ENCODE data around the gene BABAM1. TPM values are rescaled to one million over a fixed set of nuclear protein-coding genes. Genes with fewer than 3 reads are reported as not detected.

The BABAM1 gene
- total RNA-seq, 1 experiment from 2014 or later: 83.9 TPM

- Histone ChIP-seq H3K9me3 (ENCODE audit: low read length) (no peaks in the 10 kb centered on the region), H4K20me1 (ENCODE audit: insufficient read depth, low read depth, low read length) (no peaks in the 10 kb centered on the region), H3K9ac (ENCODE audit: low read length) (no peak overlapping the region), H3K27me3 (ENCODE audit: low read length) (no peaks in the 10 kb centered on the region), H2AFZ (ENCODE audit: low read length) (no peak overlapping the region), H3K4me1 (ENCODE audit: low read length) (no peaks in the 10 kb centered on the region), H3K4me3 (ENCODE audit: low read length) (no peak overlapping the region), H3K36me3 (ENCODE audit: insufficient read depth, low read length) (peaks cover 9% of the 10 kb centered on the region), H3K9me2 (replicated peaks; ENCODE audit: insufficient read depth, low read length) (no peaks in the 10 kb centered on the region), H3K79me2 (ENCODE audit: low read length) (no peaks in the 10 kb centered on the region), H3K4me2 (ENCODE audit: low read depth, low read length, poor library complexity, severe bottlenecking) (no peak overlapping the region), H3K27ac (ENCODE audit: low read length) (no peak overlapping the region)
- no peak for DNase-seq
Observed at GRCh38 chr19:17318966-17319365, 51.7 kb downstream of the BABAM1 start.

GRCh38 chr19:17319473-17320238 is 52.4 kb downstream of the BABAM1 start:
- Histone ChIP-seq H3K4me2 (ENCODE audit: low read depth, low read length, poor library complexity, severe bottlenecking) (no peak overlapping the region), H3K4me1 (ENCODE audit: low read length) (no peaks in the 10 kb centered on the region), H3K36me3 (ENCODE audit: insufficient read depth, low read length) (peaks cover 2% of the 10 kb centered on the region), H4K20me1 (ENCODE audit: insufficient read depth, low read depth, low read length) (no peaks in the 10 kb centered on the region), H3K9ac (ENCODE audit: low read length) (no peak overlapping the region), H3K27me3 (ENCODE audit: low read length) (no peaks in the 10 kb centered on the region), H3K9me2 (replicated peaks; ENCODE audit: insufficient read depth, low read length) (no peaks in the 10 kb centered on the region), H3K79me2 (ENCODE audit: low read length) (no peaks in the 10 kb centered on the region), H3K4me3 (ENCODE audit: low read length) (no peak overlapping the region), H2AFZ (ENCODE audit: low read length) (no peak overlapping the region), H3K9me3 (ENCODE audit: low read length) (no peaks in the 10 kb centered on the region), H3K27ac (ENCODE audit: low read length) (no peak overlapping the region)
- DNase-seq: no peak

GRCh38 chr19:17320435-17320834 is 53.2 kb downstream of the BABAM1 start:
- no peak for DNase-seq

DNA sequence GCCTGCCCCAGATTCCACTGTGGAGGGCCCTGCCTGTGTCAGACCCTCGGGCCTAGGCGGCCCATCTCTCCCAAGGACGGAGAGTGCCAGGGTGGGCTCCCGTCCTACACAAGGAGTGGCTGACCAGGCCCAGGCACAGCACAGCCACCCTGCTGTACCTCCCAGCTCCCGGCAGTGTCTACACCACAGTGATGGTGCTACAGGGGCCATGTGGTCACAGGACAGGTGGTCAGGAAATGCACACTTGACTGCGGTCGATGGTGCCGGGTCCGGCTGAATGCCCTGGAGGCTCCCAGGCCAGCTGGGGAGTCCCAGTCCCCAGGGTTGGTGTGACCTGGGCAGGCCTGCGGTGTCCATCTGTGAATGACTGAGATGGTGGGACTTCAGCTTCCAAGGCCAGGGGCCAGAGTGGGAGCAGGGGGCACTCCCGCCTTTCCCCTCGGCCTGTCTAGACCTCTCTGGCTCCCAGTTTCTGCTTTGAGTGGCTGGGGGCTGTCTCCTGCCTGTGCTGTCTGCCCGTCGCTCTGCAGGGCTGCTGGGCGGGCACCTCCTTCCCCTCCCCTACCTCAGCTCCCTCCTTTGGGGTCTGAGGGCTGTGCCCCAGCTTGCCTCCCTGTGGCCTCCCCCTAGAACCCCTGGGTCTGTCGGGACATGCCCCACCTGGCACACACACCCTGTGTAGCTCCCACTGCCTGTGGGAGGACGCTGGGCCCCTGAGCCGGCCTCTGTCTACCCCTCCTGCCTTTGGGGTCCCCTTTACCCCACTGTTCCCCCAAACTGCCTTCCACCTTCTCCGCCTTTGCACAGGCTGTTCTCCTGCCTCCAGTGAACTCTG is 54.6 kb downstream of the BABAM1 start:
- H3K9ac ChIP-seq (ENCODE audit: low read length): no peak overlapping the region

More at GRCh38 chr19:17320435-17320834, 53.2 kb downstream of the BABAM1 start:
- no peaks in the 10 kb centered on the region for H3K9me3 ChIP-seq (ENCODE audit: low read length)
- H3K36me3 ChIP-seq (ENCODE audit: insufficient read depth, low read length): no peaks in the 10 kb centered on the region; the same call in 1 of the 2 replicates
- no peak overlapping the region for H3K9ac ChIP-seq (ENCODE audit: low read length)
- no peak overlapping the region for H3K4me3 ChIP-seq (ENCODE audit: low read length)
- H3K9me2 ChIP-seq (replicated peaks; ENCODE audit: insufficient read depth, low read length): no peaks in the 10 kb centered on the region
- H3K4me1 ChIP-seq (ENCODE audit: low read length): no peaks in the 10 kb centered on the region
- no peak overlapping the region for H3K4me2 ChIP-seq (ENCODE audit: low read depth, low read length, poor library complexity, severe bottlenecking)
- no peak overlapping the region for H2AFZ ChIP-seq (ENCODE audit: low read length)
- H3K79me2 ChIP-seq (ENCODE audit: low read length): no peaks in the 10 kb centered on the region
- H3K27me3 ChIP-seq (ENCODE audit: low read length): no peaks in the 10 kb centered on the region
- no peaks in the 10 kb centered on the region for H4K20me1 ChIP-seq (ENCODE audit: insufficient read depth, low read depth, low read length)
- no peak overlapping the region for H3K27ac ChIP-seq (ENCODE audit: low read length)

DNA sequence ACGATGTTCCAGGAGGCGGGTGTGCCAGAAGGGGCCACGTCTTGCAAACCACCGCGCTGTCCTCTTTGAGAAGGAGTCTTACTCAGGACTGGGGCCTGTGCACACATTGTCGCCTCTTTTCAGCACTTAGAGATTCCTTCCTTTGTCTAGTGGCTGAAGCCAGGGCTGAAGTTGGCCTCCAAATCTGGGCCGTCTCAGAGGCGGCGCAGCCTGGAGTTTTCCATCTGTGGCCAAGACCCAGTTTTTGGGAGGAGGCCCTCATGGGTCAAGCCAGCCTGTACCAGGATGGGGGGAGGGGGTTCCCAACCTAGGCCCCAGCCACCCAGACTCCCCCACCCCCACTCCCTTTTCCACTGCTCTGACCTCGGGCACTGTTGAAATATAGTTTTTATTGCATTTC is 55.6 kb downstream of the BABAM1 start:
- H3K9me2 ChIP-seq (replicated peaks; ENCODE audit: insufficient read depth, low read length): no peaks in the 10 kb centered on the region
- H3K4me3 ChIP-seq (ENCODE audit: low read length): no peak overlapping the region
- H3K4me1 ChIP-seq (ENCODE audit: low read length): no peaks in the 10 kb centered on the region
- H3K4me2 ChIP-seq (ENCODE audit: low read depth, low read length, poor library complexity, severe bottlenecking): no peak overlapping the region
- no peaks in the 10 kb centered on the region for H3K9me3 ChIP-seq (ENCODE audit: low read length)
- no peak overlapping the region for H3K27ac ChIP-seq (ENCODE audit: low read length)
- H4K20me1 ChIP-seq (ENCODE audit: insufficient read depth, low read depth, low read length): no peaks in the 10 kb centered on the region
- no peak overlapping the region for H2AFZ ChIP-seq (ENCODE audit: low read length)
- H3K27me3 ChIP-seq (ENCODE audit: low read length): no peaks in the 10 kb centered on the region
- H3K9ac ChIP-seq (ENCODE audit: low read length): no peak overlapping the region
- H3K79me2 ChIP-seq (ENCODE audit: low read length): no peaks in the 10 kb centered on the region
- DNase-seq: no peak
- H3K36me3 ChIP-seq (ENCODE audit: insufficient read depth, low read length): no peaks in the 10 kb centered on the region

More for the DNA sequence above, 54.6 kb downstream of the BABAM1 start:
- H3K4me3 ChIP-seq (ENCODE audit: low read length): no peak overlapping the region
- no peak overlapping the region for H3K27ac ChIP-seq (ENCODE audit: low read length)
- H2AFZ ChIP-seq (ENCODE audit: low read length): no peak overlapping the region
- no peaks in the 10 kb centered on the region for H3K79me2 ChIP-seq (ENCODE audit: low read length)
- H3K4me2 ChIP-seq (ENCODE audit: low read depth, low read length, poor library complexity, severe bottlenecking): no peak overlapping the region
- no peaks in the 10 kb centered on the region for H3K4me1 ChIP-seq (ENCODE audit: low read length)
- no peak for DNase-seq
- no peaks in the 10 kb centered on the region for H3K9me2 ChIP-seq (replicated peaks; ENCODE audit: insufficient read depth, low read length)
- no peaks in the 10 kb centered on the region for H4K20me1 ChIP-seq (ENCODE audit: insufficient read depth, low read depth, low read length)
- no peaks in the 10 kb centered on the region for H3K9me3 ChIP-seq (ENCODE audit: low read length)
- no peaks in the 10 kb centered on the region for H3K27me3 ChIP-seq (ENCODE audit: low read length)
- no peaks in the 10 kb centered on the region for H3K36me3 ChIP-seq (ENCODE audit: insufficient read depth, low read length)

DNA sequence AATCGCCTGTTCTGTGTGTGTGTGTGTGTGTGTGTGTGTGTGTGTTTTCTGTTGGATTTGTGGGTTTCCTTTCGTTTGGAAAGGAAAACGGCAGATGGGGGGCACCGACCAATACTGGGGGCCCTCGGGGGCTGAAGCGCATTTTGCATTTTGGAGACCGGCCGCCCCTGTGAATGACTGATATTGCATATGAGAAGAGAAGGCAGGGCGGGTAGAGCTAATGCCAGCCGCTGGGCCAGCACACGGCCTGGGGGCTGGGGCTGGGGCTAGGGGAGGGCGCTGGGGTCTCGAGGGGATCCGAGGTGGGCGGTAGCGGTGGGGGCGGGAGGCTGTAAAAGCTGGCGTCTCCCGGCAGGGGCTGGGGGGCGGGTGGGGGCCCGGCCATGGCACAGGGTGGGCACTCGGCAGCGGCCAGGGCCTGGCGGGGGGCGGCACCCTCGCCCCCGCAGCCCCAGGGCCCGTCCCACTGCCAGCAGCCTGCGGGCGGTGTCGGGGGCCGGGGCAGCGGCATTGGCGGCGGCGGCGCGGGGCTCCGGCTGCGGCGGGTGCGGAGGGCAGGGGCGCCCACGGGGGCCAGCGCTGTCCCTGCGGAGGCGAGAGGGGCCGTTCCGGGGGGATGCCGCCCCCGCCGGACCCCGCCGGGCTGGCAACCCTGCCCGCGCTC is 56.2 kb downstream of the BABAM1 start:
- Histone ChIP-seq H3K36me3 (ENCODE audit: insufficient read depth, low read length) (no peaks in the 10 kb centered on the region), H4K20me1 (ENCODE audit: insufficient read depth, low read depth, low read length) (no peaks in the 10 kb centered on the region), H3K9me2 (replicated peaks; ENCODE audit: insufficient read depth, low read length) (no peaks in the 10 kb centered on the region), H3K9ac (ENCODE audit: low read length) (no peak overlapping the region), H3K9me3 (ENCODE audit: low read length) (no peaks in the 10 kb centered on the region), H3K79me2 (ENCODE audit: low read length) (no peaks in the 10 kb centered on the region), H3K27ac (ENCODE audit: low read length) (no peak overlapping the region), H2AFZ (ENCODE audit: low read length) (no peak overlapping the region), H3K27me3 (ENCODE audit: low read length) (no peaks in the 10 kb centered on the region), H3K4me1 (ENCODE audit: low read length) (no peaks in the 10 kb centered on the region), H3K4me3 (ENCODE audit: low read length) (no peak overlapping the region), H3K4me2 (ENCODE audit: low read depth, low read length, poor library complexity, severe bottlenecking) (no peak overlapping the region)
- DNase-seq: no peak

DNA sequence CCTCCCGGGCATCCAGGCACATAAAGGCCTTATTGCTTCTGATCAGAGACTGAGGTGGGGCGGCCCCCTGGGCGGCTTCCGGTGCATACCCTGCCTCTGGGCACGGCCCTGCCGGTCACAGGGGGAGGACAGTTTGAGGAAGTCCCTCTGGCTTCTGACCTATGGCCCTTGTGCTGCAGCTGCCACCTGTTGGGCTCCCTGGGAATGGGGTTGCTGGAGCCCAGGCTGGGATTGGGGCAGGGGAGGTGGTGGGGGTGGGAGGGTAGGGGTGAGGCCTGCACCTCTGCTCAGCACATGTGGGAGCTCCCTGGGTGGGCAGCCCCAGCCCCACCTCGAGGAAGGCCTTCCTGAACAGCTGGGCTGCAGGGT is 56.7 kb downstream of the BABAM1 start:
- DNase-seq: no peak
- Histone ChIP-seq H3K9ac (ENCODE audit: low read length) (no peak overlapping the region), H3K27me3 (ENCODE audit: low read length) (no peaks in the 10 kb centered on the region), H3K79me2 (ENCODE audit: low read length) (no peaks in the 10 kb centered on the region), H3K9me3 (ENCODE audit: low read length) (no peaks in the 10 kb centered on the region), H2AFZ (ENCODE audit: low read length) (no peak overlapping the region), H3K4me1 (ENCODE audit: low read length) (no peaks in the 10 kb centered on the region), H3K4me2 (ENCODE audit: low read depth, low read length, poor library complexity, severe bottlenecking) (no peak overlapping the region), H4K20me1 (ENCODE audit: insufficient read depth, low read depth, low read length) (no peaks in the 10 kb centered on the region), H3K36me3 (ENCODE audit: insufficient read depth, low read length) (no peaks in the 10 kb centered on the region), H3K9me2 (replicated peaks; ENCODE audit: insufficient read depth, low read length) (no peaks in the 10 kb centered on the region), H3K27ac (ENCODE audit: low read length) (no peak overlapping the region), H3K4me3 (ENCODE audit: low read length) (no peak overlapping the region)

Data from Karpas-422 (cell line).